GM08714 (cell line): ENCODE data around the gene TXNL1.

Source experiments
- H3K4me3 ChIP-seq: fragments of 200-500 bp; sonication (Bioruptor generic); 2 replicates; pipeline ENCODE4 v1.5.1; 2014; ENCODE audit warnings: mild to moderate bottlenecking, low read length, inconsistent platforms
- ZNF274 ChIP-seq: IDR thresholded peaks from 2 replicates; pipeline ENCODE4 v1.6.1; 2012; ENCODE audit warnings: mild to moderate bottlenecking, low read depth, low read length

The TXNL1 gene

DNA sequence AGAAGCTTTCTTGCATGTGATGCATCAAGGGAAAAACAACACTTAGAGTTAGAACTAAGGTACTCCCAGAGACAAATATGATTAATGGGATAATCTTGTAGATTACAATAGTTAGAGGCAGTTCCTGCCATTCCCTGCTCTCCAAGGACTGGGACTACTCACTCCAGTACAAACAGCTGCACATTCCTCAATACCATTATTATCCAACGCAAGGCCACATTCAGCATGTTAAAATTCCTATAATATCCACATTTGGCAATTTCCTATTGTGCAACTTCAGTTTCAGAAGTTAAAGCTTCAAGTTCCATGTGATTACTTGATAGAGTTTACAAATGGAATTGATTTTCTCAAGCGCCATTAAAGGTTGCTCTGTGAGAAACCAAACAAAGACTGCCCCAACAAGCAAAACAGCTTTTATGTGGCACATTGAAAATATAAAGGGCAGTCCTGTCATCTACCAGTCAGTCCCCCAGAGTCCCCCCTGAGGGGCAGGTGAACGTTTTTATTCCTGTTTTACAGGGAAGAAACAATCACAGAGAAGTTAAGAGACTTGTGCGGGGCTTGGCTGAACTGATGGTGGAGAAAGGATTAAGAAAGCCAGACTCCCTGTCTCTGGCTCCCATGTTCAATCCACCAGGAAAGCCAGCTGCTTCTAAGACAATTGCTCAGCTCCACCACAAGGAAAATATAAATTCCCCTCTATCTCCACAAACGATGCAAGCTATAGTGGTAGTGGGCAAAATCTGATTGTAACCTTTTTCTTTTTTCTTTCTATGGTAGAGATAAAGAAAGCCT lies 72.6 kb downstream of the TXNL1 start:
- H3K4me3 ChIP-seq = no peak overlapping the region

DNA sequence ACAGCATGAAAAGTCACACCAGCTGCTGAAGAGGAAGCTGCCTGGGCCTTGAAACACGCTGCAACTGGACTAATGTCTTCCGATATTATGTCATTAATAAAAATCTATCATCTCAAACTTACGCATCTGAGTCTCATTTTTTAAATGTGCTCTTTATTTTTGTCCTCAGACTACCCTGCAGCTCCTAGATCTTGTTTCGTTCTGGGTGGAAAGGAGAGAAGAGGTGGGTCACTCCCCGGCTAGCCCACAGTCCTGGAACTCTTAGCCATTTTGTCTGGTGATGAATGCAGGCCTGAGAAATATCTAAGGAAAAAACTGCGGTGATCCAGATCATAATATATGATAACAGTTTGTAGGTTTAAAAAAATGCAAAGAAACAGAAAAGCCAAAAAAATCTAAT lies 73.3 kb downstream of the TXNL1 start:
- TF ChIP-seq ZNF274 = no peak
- H3K4me3 ChIP-seq = no peak overlapping the region

More for the DNA sequence above, 72.6 kb downstream of the TXNL1 start:
- TF ChIP-seq ZNF274 = no peak

DNA sequence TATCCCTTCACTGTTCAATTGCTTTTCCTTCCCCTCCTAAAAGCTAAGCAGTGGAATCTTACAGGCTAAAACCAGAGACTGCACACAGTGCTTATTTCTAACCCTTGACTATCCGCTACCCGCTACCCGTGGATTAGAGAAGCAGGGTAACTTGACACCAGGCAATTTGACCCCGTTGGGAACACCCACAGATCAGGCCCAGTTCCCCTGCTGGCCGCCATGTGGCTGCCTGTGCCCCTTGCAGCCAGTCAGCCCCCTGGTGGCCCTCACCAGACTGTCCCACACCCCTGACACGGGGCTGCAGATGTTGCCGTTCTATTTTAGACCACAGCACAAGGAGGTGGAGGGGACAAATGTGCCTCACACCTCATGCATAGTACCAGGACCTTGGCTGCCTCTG lies 74.8 kb downstream of the TXNL1 start:
- no peak for TF ChIP-seq ZNF274
- no peak overlapping the region for H3K4me3 ChIP-seq

DNA sequence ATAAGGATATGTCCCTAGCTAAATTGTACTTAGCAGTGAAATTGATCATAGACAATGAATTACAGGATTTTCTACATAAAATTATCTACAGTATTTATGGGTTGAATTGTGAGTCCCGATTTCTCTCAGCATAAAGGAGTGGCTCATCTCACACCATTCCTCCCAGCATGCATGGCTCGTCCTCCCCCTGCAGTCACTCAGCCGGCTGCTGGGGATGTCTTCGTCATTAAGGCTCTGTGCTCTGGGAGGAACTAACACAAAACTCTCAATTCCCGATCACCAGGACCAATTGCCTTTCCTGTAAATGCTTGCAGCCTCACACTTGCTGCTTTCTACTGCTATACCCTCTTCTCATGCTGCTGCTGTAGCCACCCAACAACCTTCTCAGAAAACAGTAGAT lies 75.9 kb downstream of the TXNL1 start:
- TF ChIP-seq ZNF274 = no peak
- H3K4me3 ChIP-seq = no peak overlapping the region

DNA sequence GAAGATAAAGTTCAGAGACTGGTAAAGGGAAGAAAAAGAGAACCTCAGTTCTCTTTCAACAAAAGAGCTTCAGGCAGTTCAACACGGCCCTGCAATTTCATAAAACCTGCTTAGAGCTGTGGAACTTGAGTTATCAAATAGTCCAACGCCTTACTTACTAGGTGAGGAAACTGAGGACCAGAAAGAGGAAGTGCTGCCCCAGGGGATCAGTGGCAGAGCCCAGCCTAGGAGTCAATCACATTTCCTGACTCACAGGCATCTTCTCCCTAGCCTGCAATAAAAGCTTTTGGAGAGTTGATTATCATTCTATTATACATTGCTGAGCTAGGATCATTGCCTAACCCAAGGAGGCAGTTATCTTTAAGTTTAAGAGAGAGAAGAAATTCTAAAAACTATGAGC lies 77.4 kb downstream of the TXNL1 start:
- TF ChIP-seq ZNF274 = no peak
- H3K4me3 ChIP-seq = no peak overlapping the region

DNA sequence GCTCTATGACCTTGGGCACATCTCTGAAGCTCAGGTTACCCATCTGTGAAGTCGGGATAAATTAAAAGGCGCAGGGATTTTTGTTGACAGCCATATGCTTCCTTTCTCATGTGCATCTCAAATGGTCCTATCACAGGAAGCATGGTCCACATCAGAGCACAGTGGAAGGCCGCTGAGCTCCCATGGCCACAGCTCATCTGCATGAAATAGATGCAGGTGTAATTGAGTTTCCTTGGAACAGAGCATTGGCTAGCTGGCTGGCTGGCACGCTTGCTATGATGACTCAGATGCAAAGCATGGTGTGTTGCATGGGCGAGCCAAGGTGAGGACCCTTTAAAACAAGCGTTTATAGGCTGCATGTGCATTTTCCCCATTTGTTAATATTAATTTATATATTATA lies 79.3 kb downstream of the TXNL1 start:
- no peak overlapping the region for H3K4me3 ChIP-seq
- TF ChIP-seq ZNF274 = no peak

DNA sequence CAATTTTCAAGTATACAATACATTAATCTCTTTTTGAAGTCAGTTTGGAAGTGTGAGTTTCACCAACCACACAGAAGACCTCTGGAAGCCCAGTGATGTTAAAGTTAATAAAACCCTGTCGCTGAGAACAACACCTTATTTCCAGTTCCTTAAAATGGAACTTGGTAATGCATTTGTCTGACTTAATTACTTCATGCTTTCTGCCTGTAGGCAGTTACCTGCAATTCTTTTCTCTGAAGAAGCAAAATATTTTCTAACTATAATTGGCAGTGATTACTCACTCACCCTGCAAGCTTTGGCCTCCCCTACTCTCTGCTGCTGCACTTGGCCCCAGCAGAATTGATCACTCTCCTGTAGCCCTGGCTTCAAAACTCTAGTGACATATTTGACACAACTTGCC lies 81.5 kb downstream of the TXNL1 start:
- H3K4me3 ChIP-seq = no peak overlapping the region
- TF ChIP-seq ZNF274 = no peak

DNA sequence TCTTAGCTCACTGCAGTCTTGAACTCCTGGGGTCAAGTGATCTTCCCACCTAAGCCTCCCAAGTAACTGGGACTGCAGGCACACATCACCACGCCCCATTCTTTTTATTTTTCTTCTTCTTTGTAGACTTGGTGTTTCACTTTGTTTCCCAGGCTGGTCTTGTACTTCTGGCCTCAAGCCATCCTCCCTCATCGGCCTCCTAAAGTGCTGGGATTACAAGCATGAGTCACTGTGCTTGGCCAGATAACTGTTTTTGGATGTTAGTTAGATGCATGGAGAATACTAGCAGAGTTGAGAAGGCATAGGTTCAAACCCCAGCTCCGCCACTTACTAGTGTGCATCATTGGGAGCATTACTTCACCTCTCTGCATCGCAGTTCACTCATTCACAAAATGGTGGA lies 88.3 kb downstream of the TXNL1 start:
- no peak for TF ChIP-seq ZNF274
- no peak overlapping the region for H3K4me3 ChIP-seq
